ENCODE measurements around the gene RAB3IL1.

Gene RAB3IL1

GRCh38 chr11:61911701-61912529 lies 5.5 kb downstream of the RAB3IL1 start:
- no peaks in the 10 kb centered on the region for H3K9me3 ChIP-seq (ENCODE audit: control insufficient read depth in 2 of 2, low read length in 2 of 2)
- no peaks in the 10 kb centered on the region for H3K36me3 ChIP-seq (ENCODE audit: control insufficient read depth in 2 of 2, insufficient read depth in 2 of 2, low read length in 2 of 2)
- peaks cover 4 to 5% of the 10 kb centered on the region in 2 donors for H3K27me3 ChIP-seq (ENCODE audit: control insufficient read depth in 2 of 2, insufficient read depth in 2 of 2, low read length in 2 of 2)
- H3K9ac ChIP-seq (ENCODE audit: low read depth in 1 of 2, low read length in 2 of 2) = no peak overlapping the region
- peaks cover 0 to 3% of the 10 kb centered on the region in 2 donors for H3K4me1 ChIP-seq (ENCODE audit: control insufficient read depth in 2 of 2, insufficient read depth in 2 of 2, low read length in 2 of 2)
- H3K27ac ChIP-seq (ENCODE audit: low read depth in 2 of 2, low read length in 2 of 2) = no peak overlapping the region
- no peak overlapping the region for H3K4me3 ChIP-seq (ENCODE audit: low read length in 2 of 2)

- H3K9me3 ChIP-seq (ENCODE audit: control insufficient read depth in 2 of 2, low read length in 2 of 2) = no peaks in the 10 kb centered on the region
- H3K27ac ChIP-seq (ENCODE audit: low read depth in 2 of 2, low read length in 2 of 2) = no peak overlapping the region
Measured at GRCh38 chr11:61911128-61911700, 6.2 kb downstream of the RAB3IL1 start.

DNA sequence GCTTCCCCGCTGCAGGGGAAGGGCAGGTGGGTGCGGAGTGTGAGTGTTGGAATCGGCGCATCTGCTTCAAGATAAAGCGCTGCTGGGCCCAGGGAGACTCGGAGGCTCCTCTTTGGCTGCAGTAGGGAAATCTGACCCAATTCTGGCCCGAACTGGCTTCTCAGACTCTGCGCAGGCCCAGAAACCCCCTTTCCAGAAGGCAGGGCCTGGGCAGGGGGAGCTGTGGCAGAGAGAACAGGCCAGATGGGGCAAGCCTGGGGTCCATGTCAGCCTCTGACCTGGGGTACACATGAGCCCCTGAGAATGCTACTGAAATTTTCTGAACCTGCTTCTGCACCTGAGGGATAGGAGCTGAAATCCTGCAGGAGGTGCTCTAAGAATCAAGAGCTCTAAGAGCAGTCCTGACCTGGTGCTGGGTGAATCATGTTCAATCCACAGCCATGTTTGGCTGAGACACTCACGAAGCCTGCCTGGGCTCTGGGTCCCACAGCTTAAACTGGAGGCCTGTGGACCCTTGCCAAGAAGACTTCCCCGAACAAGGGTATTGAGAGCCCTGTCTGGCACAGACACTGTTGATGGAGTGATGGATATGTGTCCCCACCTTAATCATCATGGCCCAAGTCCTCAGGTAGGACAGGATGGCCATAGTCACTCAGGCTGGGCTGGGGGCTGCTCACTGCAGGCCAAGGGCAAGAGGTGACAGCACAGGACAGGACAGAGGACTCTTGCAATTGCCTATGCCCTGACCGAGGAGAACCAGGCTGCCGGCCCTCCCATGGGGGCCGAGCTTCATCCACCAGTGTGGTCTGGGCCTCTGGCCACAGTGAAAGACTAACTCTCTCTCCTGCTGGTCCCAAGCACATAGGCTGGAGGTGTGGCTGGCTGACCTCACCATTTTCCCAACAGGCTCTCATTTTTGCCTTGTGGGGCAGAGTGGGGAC lies 6.9 kb downstream of the RAB3IL1 start:
- Histone ChIP-seq H3K4me3 (ENCODE audit: low read length in 2 of 2) (no peak overlapping the region), H3K4me1 (ENCODE audit: control insufficient read depth in 2 of 2, insufficient read depth in 2 of 2, low read length in 2 of 2) (peaks cover 0 to 3% of the 10 kb centered on the region in 2 donors), H3K9me3 (ENCODE audit: control insufficient read depth in 2 of 2, low read length in 2 of 2) (no peaks in the 10 kb centered on the region), H3K9ac (ENCODE audit: low read depth in 1 of 2, low read length in 2 of 2) (no peak overlapping the region), H3K27me3 (ENCODE audit: control insufficient read depth in 2 of 2, insufficient read depth in 2 of 2, low read length in 2 of 2) (no peaks in the 10 kb centered on the region), H3K36me3 (ENCODE audit: control insufficient read depth in 2 of 2, insufficient read depth in 2 of 2, low read length in 2 of 2) (no peaks in the 10 kb centered on the region), H3K27ac (ENCODE audit: low read depth in 2 of 2, low read length in 2 of 2) (no peak overlapping the region)

More at GRCh38 chr11:61911128-61911700, 6.2 kb downstream of the RAB3IL1 start:
- Histone ChIP-seq H3K4me1 (ENCODE audit: control insufficient read depth in 2 of 2, insufficient read depth in 2 of 2, low read length in 2 of 2) (peaks cover 0 to 3% of the 10 kb centered on the region in 2 donors), H3K4me3 (ENCODE audit: low read length in 2 of 2) (no peak overlapping the region), H3K36me3 (ENCODE audit: control insufficient read depth in 2 of 2, insufficient read depth in 2 of 2, low read length in 2 of 2) (no peaks in the 10 kb centered on the region), H3K27me3 (ENCODE audit: control insufficient read depth in 2 of 2, insufficient read depth in 2 of 2, low read length in 2 of 2) (peaks cover under 1% of the 10 kb centered on the region in 2 donors), H3K9ac (ENCODE audit: low read depth in 1 of 2, low read length in 2 of 2) (no peak overlapping the region)

- H3K9me3 ChIP-seq (ENCODE audit: control insufficient read depth in 2 of 2, low read length in 2 of 2) = no peaks in the 10 kb centered on the region
- H3K4me1 ChIP-seq (ENCODE audit: control insufficient read depth in 2 of 2, insufficient read depth in 2 of 2, low read length in 2 of 2) = peaks cover 0 to 3% of the 10 kb centered on the region in 2 donors
- H3K27ac ChIP-seq (ENCODE audit: low read depth in 2 of 2, low read length in 2 of 2) = no peak overlapping the region
- H3K27me3 ChIP-seq (ENCODE audit: control insufficient read depth in 2 of 2, insufficient read depth in 2 of 2, low read length in 2 of 2) = no peaks in the 10 kb centered on the region
- H3K4me3 ChIP-seq (ENCODE audit: low read length in 2 of 2) = no peak overlapping the region
- H3K36me3 ChIP-seq (ENCODE audit: control insufficient read depth in 2 of 2, insufficient read depth in 2 of 2, low read length in 2 of 2) = peaks cover 0 to 3% of the 10 kb centered on the region in 2 donors
- no peak overlapping the region for H3K9ac ChIP-seq (ENCODE audit: low read depth in 1 of 2, low read length in 2 of 2)
Measured at GRCh38 chr11:61908730-61909316, 8.5 kb downstream of the RAB3IL1 start.

GRCh38 chr11:61907871-61908729 lies 9.3 kb downstream of the RAB3IL1 start:
- Histone ChIP-seq H3K9me3 (ENCODE audit: control insufficient read depth in 2 of 2, low read length in 2 of 2) (no peaks in the 10 kb centered on the region), H3K4me1 (ENCODE audit: control insufficient read depth in 2 of 2, insufficient read depth in 2 of 2, low read length in 2 of 2) (peaks cover 0 to 3% of the 10 kb centered on the region in 2 donors), H3K27ac (ENCODE audit: low read depth in 2 of 2, low read length in 2 of 2) (no peak overlapping the region), H3K36me3 (ENCODE audit: control insufficient read depth in 2 of 2, insufficient read depth in 2 of 2, low read length in 2 of 2) (peaks cover 0 to 3% of the 10 kb centered on the region in 2 donors), H3K4me3 (ENCODE audit: low read length in 2 of 2) (no peak overlapping the region), H3K27me3 (ENCODE audit: control insufficient read depth in 2 of 2, insufficient read depth in 2 of 2, low read length in 2 of 2) (no peaks in the 10 kb centered on the region), H3K9ac (ENCODE audit: low read depth in 1 of 2, low read length in 2 of 2) (no peak overlapping the region)

GRCh38 chr11:61907282-61907681 lies 10.1 kb downstream of the RAB3IL1 start:
- no peak overlapping the region for H3K27ac ChIP-seq (ENCODE audit: low read depth in 2 of 2, low read length in 2 of 2)
- peaks cover 0 to 3% of the 10 kb centered on the region in 2 donors for H3K4me1 ChIP-seq (ENCODE audit: control insufficient read depth in 2 of 2, insufficient read depth in 2 of 2, low read length in 2 of 2)
- H3K36me3 ChIP-seq (ENCODE audit: control insufficient read depth in 2 of 2, insufficient read depth in 2 of 2, low read length in 2 of 2) = peaks cover 0 to 3% of the 10 kb centered on the region in 2 donors
- no peak overlapping the region for H3K4me3 ChIP-seq (ENCODE audit: low read length in 2 of 2)
- no peak overlapping the region for H3K9ac ChIP-seq (ENCODE audit: low read depth in 1 of 2, low read length in 2 of 2)
- no peaks in the 10 kb centered on the region for H3K9me3 ChIP-seq (ENCODE audit: control insufficient read depth in 2 of 2, low read length in 2 of 2)
- H3K27me3 ChIP-seq (ENCODE audit: control insufficient read depth in 2 of 2, insufficient read depth in 2 of 2, low read length in 2 of 2) = no peaks in the 10 kb centered on the region

DNA sequence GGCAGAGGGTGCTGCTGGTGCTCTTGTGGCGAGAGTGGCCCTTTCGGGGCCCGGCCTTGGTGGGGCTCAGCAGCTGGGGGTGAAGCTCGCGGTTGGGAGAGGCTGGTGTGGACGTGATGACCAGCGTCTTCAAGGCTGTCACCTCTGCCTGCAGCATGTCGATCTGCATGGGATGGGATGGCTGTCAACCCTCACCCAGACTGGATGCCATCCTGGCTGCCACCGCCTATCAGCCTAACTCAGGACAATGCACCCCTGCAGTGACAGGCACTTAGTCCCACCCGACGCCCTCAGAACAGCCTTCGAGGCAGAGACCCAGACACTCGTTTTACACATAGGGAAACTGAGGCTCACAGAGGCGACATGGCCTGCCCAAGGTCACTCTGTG lies 10.8 kb downstream of the RAB3IL1 start:
- H3K4me3 ChIP-seq (ENCODE audit: low read length in 2 of 2) = no peak overlapping the region
- no peak overlapping the region for H3K9ac ChIP-seq (ENCODE audit: low read depth in 1 of 2, low read length in 2 of 2)
- H3K27ac ChIP-seq (ENCODE audit: low read depth in 2 of 2, low read length in 2 of 2) = no peak overlapping the region
- no peaks in the 10 kb centered on the region for H3K27me3 ChIP-seq (ENCODE audit: control insufficient read depth in 2 of 2, insufficient read depth in 2 of 2, low read length in 2 of 2)
- peaks cover 0 to 3% of the 10 kb centered on the region in 2 donors for H3K36me3 ChIP-seq (ENCODE audit: control insufficient read depth in 2 of 2, insufficient read depth in 2 of 2, low read length in 2 of 2)
- H3K4me1 ChIP-seq (ENCODE audit: control insufficient read depth in 2 of 2, insufficient read depth in 2 of 2, low read length in 2 of 2) = peaks cover 0 to 3% of the 10 kb centered on the region in 2 donors
- H3K9me3 ChIP-seq (ENCODE audit: control insufficient read depth in 2 of 2, low read length in 2 of 2) = no peaks in the 10 kb centered on the region

GRCh38 chr11:61905801-61906521 lies 11.4 kb downstream of the RAB3IL1 start:
- H3K4me3 ChIP-seq (ENCODE audit: low read length in 2 of 2) = no peak overlapping the region
- no peak overlapping the region for H3K27ac ChIP-seq (ENCODE audit: low read depth in 2 of 2, low read length in 2 of 2)
- H3K4me1 ChIP-seq (ENCODE audit: control insufficient read depth in 2 of 2, insufficient read depth in 2 of 2, low read length in 2 of 2) = peaks cover 0 to 2% of the 10 kb centered on the region in 2 donors
- H3K36me3 ChIP-seq (ENCODE audit: control insufficient read depth in 2 of 2, insufficient read depth in 2 of 2, low read length in 2 of 2) = peaks cover 0 to 3% of the 10 kb centered on the region in 2 donors
- H3K9ac ChIP-seq (ENCODE audit: low read depth in 1 of 2, low read length in 2 of 2) = no peak overlapping the region
- H3K9me3 ChIP-seq (ENCODE audit: control insufficient read depth in 2 of 2, low read length in 2 of 2) = no peaks in the 10 kb centered on the region
- no peaks in the 10 kb centered on the region for H3K27me3 ChIP-seq (ENCODE audit: control insufficient read depth in 2 of 2, insufficient read depth in 2 of 2, low read length in 2 of 2)

Measured in mucosa of rectum (tissue), 2 donors.